ENCODE measurements around the gene TMIGD1.
"Not testable (repeated sequence)": the region's sequence is repeated elsewhere in the genome, so short reads cannot be mapped to it uniquely, and the experiment has no call there.

Gene TMIGD1

GRCh38 chr17:30358055-30358760 lies 24.4 kb upstream of the TMIGD1 start:
- no peak for DNase-seq (ENCODE audit: low spot score)

- DNase-seq (ENCODE audit: low spot score): no peak
Measured at GRCh38 chr17:30357476-30357875, 23.6 kb upstream of the TMIGD1 start.

GRCh38 chr17:30354701-30355100 lies 20.8 kb upstream of the TMIGD1 start:
- no peak for DNase-seq (ENCODE audit: low spot score)

- DNase-seq (ENCODE audit: low spot score): no peak
Measured at GRCh38 chr17:30352240-30352814, 18.5 kb upstream of the TMIGD1 start.

- DNase-seq (ENCODE audit: low spot score): no peak
Measured at GRCh38 chr17:30351735-30352134, 17.9 kb upstream of the TMIGD1 start.

GRCh38 chr17:30351263-30351662 lies 17.4 kb upstream of the TMIGD1 start:
- DNase-seq (ENCODE audit: low spot score): not testable (repeated sequence)

GRCh38 chr17:30349252-30349651 lies 15.4 kb upstream of the TMIGD1 start:
- no peak for DNase-seq (ENCODE audit: low spot score)

- no peak for DNase-seq (ENCODE audit: low spot score)
Measured at GRCh38 chr17:30347488-30347887, 13.6 kb upstream of the TMIGD1 start.

GRCh38 chr17:30346221-30346795 lies 12.5 kb upstream of the TMIGD1 start:
- DNase-seq (ENCODE audit: low spot score): no peak

- DNase-seq (ENCODE audit: low spot score): no peak
Measured at GRCh38 chr17:30345527-30346075, 11.7 kb upstream of the TMIGD1 start.

GRCh38 chr17:30345089-30345433 lies 11.2 kb upstream of the TMIGD1 start:
- no peak for DNase-seq (ENCODE audit: low spot score)

- DNase-seq (ENCODE audit: low spot score): peak; percentile 85
Measured at GRCh38 chr17:30344283-30345088, 10.6 kb upstream of the TMIGD1 start.

- DNase-seq (ENCODE audit: low spot score): no peak
Measured at GRCh38 chr17:30343796-30344195, 9.9 kb upstream of the TMIGD1 start.

GRCh38 chr17:30343244-30343643 lies 9.4 kb upstream of the TMIGD1 start:
- not testable (repeated sequence) for DNase-seq (ENCODE audit: low spot score)

- no peak for DNase-seq (ENCODE audit: low spot score)
Measured at GRCh38 chr17:30341703-30342249, 7.9 kb upstream of the TMIGD1 start.

- DNase-seq (ENCODE audit: low spot score): no peak
Measured at GRCh38 chr17:30340801-30341356, 7.0 kb upstream of the TMIGD1 start.

GRCh38 chr17:30339086-30339485 lies 5.2 kb upstream of the TMIGD1 start:
- DNase-seq (ENCODE audit: low spot score): no peak

- no peak for DNase-seq (ENCODE audit: low spot score)
Measured at GRCh38 chr17:30337393-30337999, 3.6 kb upstream of the TMIGD1 start.

GRCh38 chr17:30336369-30337171 lies 2.7 kb upstream of the TMIGD1 start:
- peak; percentile 52 for DNase-seq (ENCODE audit: low spot score)

- no peak for DNase-seq (ENCODE audit: low spot score)
Measured at GRCh38 chr17:30334421-30334820, 564 bp upstream of the TMIGD1 start.

Data from COLO829 (cell line).